DND-41 (cell line): ENCODE data around the gene ZC3H13.

Source experiments
- EZH2 ChIP-seq: IDR thresholded peaks from 3 replicates; pipeline ENCODE4 v1.6.1; 2012; ENCODE audit warnings: borderline replicate concordance, low read depth, mild to moderate bottlenecking, moderate library complexity, low read length, inconsistent platforms; ENCODE audit not compliant: severe bottlenecking
- TF ChIP-seq, protein P1 (sequence below): IDR thresholded peaks from 2 replicates; pipeline ENCODE4 v1.5.1; 2012; ENCODE audit warnings: borderline replicate concordance, low read length, moderate library complexity, mild to moderate bottlenecking; ENCODE audit not compliant: poor library complexity, severe bottlenecking; ENCODE audit errors: extremely low read depth

DNA sequence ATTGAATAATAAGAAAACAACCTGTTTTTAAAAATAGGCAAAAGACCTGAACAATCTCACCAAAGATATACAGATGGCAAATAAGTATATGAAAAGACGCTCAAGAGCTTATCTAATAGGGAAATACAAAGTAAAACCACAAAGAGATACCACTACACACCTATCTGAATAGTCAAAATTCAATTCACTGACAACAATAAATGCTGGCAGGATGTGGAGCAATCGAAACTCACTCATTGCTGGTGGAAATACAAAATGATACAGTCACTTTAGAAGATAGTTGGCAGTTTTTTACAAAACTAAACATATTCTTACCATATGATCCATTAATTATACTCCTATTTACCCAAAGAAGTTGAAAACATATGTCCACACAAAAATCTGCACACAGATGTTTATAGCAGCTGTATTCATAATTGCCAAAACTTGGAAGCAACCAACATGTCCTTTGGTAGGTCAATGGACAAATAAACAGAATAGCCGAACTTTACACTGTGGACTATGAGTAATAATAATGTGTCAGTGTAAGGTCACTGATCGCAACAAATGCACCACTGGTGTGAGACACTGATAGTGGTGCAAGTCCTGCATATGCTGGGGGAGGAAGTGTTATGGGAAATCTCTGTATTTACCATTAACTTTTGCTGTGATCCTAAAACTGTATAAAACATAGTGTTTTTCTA lies 20.8 kb downstream of the ZC3H13 start:
- TF ChIP-seq, protein P1, sequence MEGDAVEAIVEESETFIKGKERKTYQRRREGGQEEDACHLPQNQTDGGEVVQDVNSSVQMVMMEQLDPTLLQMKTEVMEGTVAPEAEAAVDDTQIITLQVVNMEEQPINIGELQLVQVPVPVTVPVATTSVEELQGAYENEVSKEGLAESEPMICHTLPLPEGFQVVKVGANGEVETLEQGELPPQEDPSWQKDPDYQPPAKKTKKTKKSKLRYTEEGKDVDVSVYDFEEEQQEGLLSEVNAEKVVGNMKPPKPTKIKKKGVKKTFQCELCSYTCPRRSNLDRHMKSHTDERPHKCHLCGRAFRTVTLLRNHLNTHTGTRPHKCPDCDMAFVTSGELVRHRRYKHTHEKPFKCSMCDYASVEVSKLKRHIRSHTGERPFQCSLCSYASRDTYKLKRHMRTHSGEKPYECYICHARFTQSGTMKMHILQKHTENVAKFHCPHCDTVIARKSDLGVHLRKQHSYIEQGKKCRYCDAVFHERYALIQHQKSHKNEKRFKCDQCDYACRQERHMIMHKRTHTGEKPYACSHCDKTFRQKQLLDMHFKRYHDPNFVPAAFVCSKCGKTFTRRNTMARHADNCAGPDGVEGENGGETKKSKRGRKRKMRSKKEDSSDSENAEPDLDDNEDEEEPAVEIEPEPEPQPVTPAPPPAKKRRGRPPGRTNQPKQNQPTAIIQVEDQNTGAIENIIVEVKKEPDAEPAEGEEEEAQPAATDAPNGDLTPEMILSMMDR = no peak
- TF ChIP-seq EZH2 = no peak
